ENCODE results near the gene PTTG1IP.

The PTTG1IP gene

DNA sequence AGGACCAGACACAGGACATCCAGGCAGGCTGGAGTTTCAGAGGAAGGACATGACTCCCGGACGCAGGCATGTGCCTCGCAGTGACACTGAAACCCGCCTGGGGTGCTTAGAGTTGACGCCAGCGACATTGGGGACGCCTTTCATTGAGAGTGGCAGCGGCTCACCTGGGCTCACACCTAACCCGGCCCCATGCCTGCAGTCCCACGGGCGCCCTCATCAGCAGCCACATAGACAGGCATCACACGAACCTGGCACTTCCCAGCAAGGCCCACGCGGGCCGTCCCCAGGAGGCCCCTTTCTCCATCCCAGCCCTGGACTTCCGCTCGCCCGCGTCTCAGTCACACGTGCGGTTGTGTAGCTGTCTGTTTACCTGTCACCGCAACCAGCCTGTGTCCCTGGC lies 30.2 kb upstream of the PTTG1IP start:
- peaks cover 17% of the 10 kb centered on the region for H3K4me1 Mint-ChIP-seq
- H3K36me3 Mint-ChIP-seq, result peaks cover 36% of the 10 kb centered on the region
- no peak overlapping the region for H3K4me3 Mint-ChIP-seq
- H3K27ac Mint-ChIP-seq, result no peak overlapping the region
- ATAC-seq (ENCODE audit: low read depth) (no peak), DNase-seq (ENCODE audit: low spot score in 2 of 2) (no peak)
- H3K27me3 Mint-ChIP-seq, result no peaks in the 10 kb centered on the region
- H3K9me3 Mint-ChIP-seq, result no peaks in the 10 kb centered on the region

DNA sequence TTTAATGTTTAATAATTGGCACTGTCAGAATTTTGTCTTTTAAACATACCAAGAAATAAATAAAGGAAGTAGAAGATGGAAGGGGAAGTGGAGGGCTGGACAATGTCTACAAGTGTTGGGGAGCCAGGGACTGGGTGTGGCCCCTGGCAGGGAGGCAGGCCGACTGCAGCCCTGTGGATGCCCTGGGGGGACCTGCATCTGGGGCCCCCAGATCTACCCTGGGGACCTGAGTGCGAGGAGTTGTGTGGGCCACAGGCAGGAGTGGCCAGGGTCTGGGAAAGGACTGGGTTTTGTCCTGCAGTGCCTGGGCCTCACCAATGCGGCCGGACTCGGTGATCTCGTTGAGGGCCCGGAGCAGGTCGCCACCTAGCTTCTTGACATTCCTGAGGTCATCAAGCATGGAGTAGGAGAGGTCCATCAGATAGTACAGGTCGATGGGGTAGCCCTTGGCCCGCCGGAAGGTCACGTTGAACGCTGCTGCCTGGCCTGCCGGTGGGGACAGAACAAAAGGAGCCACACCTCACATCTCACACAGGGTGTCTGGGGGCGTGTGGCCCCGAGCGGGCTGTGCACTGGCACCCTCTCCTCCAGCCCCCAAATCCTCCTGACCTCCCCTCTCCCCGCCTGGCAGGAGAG lies 29.7 kb upstream of the PTTG1IP start:
- ATAC-seq (ENCODE audit: low read depth), result no peak
- Mint-ChIP-seq H3K36me3 (peaks cover 34% of the 10 kb centered on the region), H3K27ac (no peak overlapping the region)

DNA sequence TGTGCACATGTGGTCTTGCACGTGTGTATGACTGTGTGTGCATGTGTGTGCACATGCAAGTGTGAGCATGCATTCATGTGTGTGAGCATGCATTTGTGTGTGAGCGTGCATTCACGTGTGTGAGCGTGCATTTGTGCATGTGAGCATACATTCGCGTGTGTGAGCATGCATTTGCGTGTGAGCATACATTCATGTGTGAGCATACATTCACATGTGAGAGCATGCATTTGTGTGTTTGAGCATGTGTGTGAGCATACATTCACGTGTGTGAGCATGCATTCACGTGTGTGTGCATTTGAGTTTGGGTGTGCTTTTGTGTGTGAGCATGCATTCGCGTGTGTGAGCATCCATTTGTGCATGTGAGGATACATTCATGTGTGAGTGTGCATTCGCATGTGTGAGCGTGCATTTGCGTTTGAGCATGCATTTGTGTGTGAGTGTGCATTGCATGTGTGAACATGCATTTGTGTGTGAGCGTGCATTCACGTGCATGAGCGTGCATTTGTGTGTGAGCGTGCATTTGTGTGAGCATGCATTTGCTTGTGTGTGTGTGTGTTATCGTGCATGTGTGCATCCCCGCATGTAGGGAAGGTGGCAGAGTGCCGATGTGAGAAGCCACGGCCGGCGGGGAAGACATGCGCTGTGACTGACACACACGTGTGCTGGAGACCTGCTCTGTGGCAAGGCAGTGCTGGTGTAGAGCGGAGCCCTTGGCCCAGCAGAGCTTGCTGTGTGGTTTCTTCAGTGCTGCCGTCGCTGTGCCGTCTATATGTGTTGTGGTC lies 29.0 kb upstream of the PTTG1IP start:
- DNase-seq (ENCODE audit: low spot score in 2 of 2), result no peak
- H3K4me3 Mint-ChIP-seq, result no peak overlapping the region
- no peaks in the 10 kb centered on the region for H3K27me3 Mint-ChIP-seq
- H3K4me1 Mint-ChIP-seq, result peaks cover 17% of the 10 kb centered on the region
- no peak for ATAC-seq (ENCODE audit: low read depth)
- no peak overlapping the region for H3K27ac Mint-ChIP-seq
- H3K9me3 Mint-ChIP-seq, result no peaks in the 10 kb centered on the region
- H3K36me3 Mint-ChIP-seq, result peaks cover 34% of the 10 kb centered on the region

More for the DNA sequence above, 29.7 kb upstream of the PTTG1IP start:
- no peak for DNase-seq (ENCODE audit: low spot score in 2 of 2)
- Mint-ChIP-seq H3K9me3 (no peaks in the 10 kb centered on the region), H3K27me3 (no peaks in the 10 kb centered on the region), H3K4me3 (no peak overlapping the region), H3K4me1 (peaks cover 15% of the 10 kb centered on the region)

DNA sequence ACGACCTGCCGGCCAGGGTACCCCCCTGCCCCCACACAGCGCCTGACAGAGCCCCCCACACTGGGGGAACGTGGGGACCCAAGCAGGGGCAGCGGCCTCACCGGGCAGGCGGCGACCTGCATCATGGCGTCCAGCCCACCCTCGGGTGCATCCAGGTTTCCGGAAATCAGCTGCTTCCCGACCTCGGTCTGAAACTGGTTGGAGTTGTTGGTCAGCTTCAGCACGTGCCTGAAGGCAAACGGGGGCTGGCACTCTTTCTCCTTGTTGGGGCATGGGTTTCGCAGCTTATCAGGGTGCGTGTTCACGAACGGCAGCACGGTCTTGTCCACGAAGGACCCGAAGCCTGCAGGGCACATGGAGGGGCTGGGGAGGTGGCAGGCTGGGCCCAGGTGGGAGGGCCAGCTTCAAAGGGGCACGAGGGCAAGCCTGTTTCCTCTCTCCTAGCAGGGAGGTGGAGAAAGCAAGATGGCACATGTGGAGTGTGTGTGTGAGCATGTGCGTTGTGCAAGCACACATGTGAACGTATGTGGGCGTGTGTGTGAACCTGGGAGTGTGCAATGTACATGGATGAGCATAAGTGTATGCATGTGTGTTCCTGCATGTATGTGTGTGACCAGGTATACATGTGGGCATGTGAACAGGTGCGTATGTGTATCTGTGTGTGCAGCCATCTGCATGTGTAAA lies 28.0 kb upstream of the PTTG1IP start:
- Mint-ChIP-seq H3K4me1 (peaks cover 16% of the 10 kb centered on the region), H3K9me3 (no peaks in the 10 kb centered on the region), H3K36me3 (peaks cover 36% of the 10 kb centered on the region), H3K27ac (no peak overlapping the region), H3K27me3 (no peaks in the 10 kb centered on the region), H3K4me3 (no peak overlapping the region)
- ATAC-seq (ENCODE audit: low read depth), result no peak
- no peak for DNase-seq (ENCODE audit: low spot score in 2 of 2)

DNA sequence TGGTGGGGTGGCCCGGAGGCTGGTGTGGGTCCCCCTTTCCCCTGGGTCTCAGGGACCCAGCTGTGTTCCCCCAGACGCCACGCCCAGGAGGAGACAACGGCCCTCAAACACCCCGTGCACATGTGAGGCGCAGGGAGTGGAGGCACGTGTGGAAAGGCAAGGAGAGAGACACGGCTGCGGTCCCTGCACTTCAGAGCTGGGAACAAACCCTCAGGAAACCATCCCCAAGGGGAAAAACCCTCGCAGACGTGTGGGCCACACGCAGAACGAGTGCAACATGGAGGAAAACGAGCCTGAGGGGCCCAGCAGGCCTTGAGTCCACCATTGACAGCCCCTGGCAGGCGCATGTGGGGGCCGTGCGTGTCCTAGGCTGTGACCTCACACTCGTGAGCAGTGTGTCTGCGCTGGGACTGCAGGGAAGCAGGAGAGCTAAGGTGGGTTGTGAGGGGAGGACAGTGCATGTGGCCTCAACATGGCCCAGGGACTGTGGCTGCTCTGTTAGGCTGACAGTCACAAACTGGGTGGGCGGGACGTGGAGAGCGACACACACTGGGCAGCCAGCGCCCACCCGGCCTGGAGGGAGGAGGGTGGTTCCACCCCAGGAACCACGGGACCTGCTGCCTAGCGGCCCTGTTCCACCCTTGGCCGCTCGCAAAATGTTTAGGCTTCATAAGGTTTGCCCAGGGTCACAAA lies 27.2 kb upstream of the PTTG1IP start:
- no peak overlapping the region for H3K27ac Mint-ChIP-seq
- no peaks in the 10 kb centered on the region for H3K27me3 Mint-ChIP-seq
- H3K9me3 Mint-ChIP-seq, result no peaks in the 10 kb centered on the region
- DNase-seq (ENCODE audit: low spot score in 2 of 2), result no peak
- no peak for ATAC-seq (ENCODE audit: low read depth)
- H3K4me3 Mint-ChIP-seq, result no peak overlapping the region
- H3K36me3 Mint-ChIP-seq, result peaks cover 32% of the 10 kb centered on the region
- peaks cover 16% of the 10 kb centered on the region for H3K4me1 Mint-ChIP-seq

DNA sequence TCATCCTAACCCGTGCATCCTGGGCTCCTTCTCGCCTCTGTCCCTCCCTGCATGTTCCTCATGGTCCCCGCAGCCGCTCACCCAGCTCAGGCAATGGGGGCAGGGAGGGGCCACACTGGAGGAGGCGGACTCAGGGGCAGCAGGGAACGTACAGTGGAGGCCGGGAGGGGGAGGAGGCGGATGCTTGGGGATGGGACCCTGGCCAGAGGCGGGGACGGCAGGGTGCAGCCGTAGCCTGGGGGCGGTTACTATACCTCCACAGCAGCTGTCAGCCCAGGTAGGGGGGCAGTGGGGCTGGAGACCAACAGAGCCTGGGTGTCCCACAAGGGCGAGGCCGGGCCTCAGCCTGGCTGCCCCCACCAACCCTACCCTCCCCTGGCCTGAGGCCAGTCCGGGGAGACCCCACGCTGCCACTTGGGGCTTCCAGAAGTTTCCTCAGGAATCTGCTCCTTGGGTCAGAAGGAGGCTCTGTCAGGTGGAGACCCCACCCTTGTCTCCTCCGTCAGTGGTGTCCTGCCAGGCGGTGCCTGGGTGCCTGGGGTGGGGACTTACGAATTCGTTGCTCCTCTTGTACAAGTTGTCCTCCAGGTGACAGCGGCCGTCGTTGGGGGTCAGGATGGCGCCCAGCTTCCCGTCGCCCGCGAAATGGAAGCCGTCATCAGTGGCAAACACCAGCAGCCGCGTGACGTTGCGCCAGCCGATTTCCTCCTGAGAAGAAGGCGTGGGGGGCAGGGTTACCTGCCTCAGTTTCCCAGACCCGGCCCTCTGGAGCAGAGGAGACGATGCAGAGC lies 26.5 kb upstream of the PTTG1IP start:
- DNase-seq (ENCODE audit: low spot score in 2 of 2) (no peak), ATAC-seq (ENCODE audit: low read depth) (no peak)
- H3K9me3 Mint-ChIP-seq, result no peaks in the 10 kb centered on the region
- H3K27me3 Mint-ChIP-seq, result no peaks in the 10 kb centered on the region
- no peak overlapping the region for H3K4me3 Mint-ChIP-seq
- H3K27ac Mint-ChIP-seq, result no peak overlapping the region
- H3K4me1 Mint-ChIP-seq, result peaks cover 14% of the 10 kb centered on the region
- H3K36me3 Mint-ChIP-seq, result peaks cover 32% of the 10 kb centered on the region

DNA sequence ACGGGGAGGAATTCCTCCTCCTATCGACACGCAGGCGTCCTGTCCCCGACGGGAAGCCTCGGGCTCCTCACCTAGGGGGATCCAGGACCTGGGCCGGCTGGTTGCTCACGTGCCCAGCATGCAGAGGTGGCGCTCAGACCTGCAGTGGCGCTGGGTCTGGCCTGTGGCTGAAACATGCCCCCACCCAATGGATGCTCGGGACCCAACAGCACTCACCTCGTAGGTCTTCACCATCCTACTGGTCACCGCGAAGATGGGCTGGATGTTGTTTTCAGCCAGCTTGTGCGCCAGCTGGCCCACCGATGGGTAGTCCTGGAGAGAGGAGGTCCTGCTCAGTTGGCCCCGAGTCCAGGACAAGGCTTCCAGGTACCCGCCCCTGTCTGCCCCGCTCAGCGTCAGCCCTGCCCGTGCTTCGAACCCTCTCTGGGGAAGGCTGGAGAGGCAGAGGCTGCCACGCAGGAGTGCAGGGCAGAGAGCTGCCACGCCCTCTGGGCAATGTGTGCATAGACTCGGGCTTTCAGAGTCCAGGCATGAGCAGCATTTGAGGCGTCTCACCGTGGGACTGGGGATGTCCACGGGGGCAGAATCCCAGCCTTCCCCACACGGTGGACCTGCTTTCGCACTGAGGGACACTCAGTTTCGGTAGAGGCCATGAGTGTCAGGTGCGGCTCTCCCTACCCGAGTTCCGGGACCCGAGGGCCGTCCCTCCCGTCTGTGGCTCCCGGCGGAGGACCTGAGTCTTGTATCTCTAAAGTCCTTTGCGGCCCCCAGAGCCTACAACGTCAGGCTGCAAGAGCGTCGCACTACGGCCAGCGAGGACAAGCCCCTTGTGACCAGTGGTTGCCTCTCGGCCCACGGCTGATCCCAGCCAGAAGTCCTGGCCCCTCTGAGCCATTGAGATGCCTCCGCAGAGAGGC lies 25.6 kb upstream of the PTTG1IP start:
- peaks cover 26% of the 10 kb centered on the region for H3K36me3 Mint-ChIP-seq
- no peaks in the 10 kb centered on the region for H3K27me3 Mint-ChIP-seq
- ATAC-seq (ENCODE audit: low read depth), result no peak
- H3K9me3 Mint-ChIP-seq, result no peaks in the 10 kb centered on the region
- H3K4me1 Mint-ChIP-seq, result peaks cover 7% of the 10 kb centered on the region
- no peak overlapping the region for H3K4me3 Mint-ChIP-seq
- no peak for DNase-seq (ENCODE audit: low spot score in 2 of 2)
- H3K27ac Mint-ChIP-seq, result no peak overlapping the region

DNA sequence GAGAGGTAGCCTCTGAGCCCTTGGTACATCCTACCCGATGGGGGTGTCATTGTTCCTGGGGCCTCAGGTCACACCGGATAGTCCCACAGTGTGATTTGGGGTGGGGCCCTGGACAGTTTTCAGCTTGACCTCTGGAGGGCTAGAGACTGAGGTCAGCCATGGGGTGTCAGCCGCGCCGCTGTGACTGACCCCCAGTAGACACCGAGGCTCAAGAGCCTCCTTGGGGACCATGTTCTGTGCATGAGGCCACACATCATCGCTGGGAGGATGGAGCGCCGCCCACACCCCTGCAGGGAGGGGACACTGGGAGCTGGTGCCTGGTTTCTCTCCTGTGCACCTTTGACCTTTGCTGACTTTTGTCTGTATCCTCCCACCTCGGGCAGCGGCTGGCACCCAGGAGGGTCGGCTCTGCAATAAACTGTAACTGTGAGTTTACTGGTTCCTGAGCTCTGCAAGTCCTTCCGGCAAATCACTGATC lies 24.6 kb upstream of the PTTG1IP start:
- Mint-ChIP-seq H3K4me1 (peaks cover 11% of the 10 kb centered on the region), H3K9me3 (no peaks in the 10 kb centered on the region), H3K36me3 (peaks cover 27% of the 10 kb centered on the region), H3K4me3 (no peak overlapping the region), H3K27ac (peak overlapping the region; percentile 35), H3K27me3 (no peaks in the 10 kb centered on the region)
- ATAC-seq (ENCODE audit: low read depth), result no peak
- DNase-seq (ENCODE audit: low spot score in 2 of 2), result no peak

DNA sequence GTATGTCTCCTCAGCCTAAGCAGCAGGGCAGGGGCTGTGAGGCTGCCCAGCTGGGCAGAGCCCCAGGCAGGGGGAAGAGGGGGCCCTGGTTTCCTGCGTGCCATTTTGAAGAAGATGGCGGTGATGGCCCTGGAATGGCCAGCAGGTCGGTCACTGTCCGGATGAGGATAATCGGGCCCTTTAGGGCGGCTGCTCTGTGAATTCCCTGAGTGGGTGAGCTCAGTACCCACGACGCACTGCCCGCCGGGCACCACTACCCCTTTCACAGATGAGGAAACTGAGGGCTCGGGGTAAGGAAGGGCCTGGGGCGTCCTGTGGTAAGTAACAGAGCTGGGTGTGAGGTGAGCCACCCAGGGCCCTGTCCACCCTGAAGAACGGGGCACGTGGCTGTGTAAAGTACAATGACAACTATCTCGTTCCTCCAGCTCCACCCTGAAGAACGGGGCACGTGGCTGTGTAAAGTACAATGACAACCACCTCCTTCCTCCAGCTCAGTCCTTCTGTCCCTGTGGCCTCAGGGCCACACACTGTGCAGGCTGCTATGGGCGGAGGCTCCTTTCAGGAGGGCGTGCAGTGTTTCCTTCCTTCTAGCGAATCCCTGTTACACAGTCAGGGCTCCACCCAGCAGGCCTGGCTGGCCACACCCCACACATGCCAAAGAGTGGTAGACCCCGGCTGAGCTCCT lies 24.0 kb upstream of the PTTG1IP start:
- no peaks in the 10 kb centered on the region for H3K9me3 Mint-ChIP-seq
- no peak overlapping the region for H3K4me3 Mint-ChIP-seq
- H3K4me1 Mint-ChIP-seq, result peaks cover 7% of the 10 kb centered on the region
- H3K36me3 Mint-ChIP-seq, result peaks cover 22% of the 10 kb centered on the region
- H3K27me3 Mint-ChIP-seq, result no peaks in the 10 kb centered on the region
- peak; percentile 62 for ATAC-seq (ENCODE audit: low read depth)
- no peak for DNase-seq (ENCODE audit: low spot score in 2 of 2)
- peak overlapping the region; percentile 35 for H3K27ac Mint-ChIP-seq

DNA sequence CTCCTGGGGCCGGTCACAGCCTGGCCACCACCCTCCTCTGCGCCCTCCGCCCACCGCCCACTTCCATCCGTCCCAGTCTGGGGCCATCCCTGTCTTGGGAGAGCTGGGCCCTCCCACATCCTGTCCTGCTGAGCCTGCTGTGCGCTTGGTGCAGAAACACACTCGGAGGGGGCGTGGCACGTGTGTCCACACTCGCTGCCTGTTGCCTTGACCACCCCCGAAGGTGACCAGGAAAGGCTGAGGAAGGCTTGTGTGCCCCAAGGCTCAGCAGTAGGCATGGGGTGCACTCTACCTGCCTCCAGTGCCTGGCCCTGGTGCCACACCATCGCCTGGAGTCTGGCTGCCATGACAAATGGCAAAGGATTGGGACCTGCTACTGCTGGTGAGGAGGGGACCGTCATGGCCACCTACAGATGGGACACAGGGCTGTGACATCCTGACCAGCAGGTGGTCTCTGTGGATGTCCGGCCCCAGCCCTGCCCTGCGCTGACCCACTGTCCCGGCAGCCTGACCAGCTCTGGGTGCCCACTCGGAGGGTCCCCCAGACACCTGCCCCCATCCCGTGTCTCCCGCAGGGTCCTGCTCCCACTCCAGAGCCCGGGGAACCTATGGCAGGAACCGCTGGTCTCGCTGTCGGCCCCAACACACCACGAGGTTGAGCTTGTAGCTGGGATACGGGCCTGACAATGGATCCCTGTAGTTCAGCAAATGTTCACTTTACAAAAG lies 23.2 kb upstream of the PTTG1IP start:
- ATAC-seq (ENCODE audit: low read depth), result no peak
- Mint-ChIP-seq H3K27ac (no peak overlapping the region), H3K4me3 (no peak overlapping the region), H3K9me3 (no peaks in the 10 kb centered on the region), H3K36me3 (peaks cover 15% of the 10 kb centered on the region), H3K27me3 (no peaks in the 10 kb centered on the region), H3K4me1 (peaks cover 7% of the 10 kb centered on the region)
- DNase-seq (ENCODE audit: low spot score in 2 of 2), result no peak

DNA sequence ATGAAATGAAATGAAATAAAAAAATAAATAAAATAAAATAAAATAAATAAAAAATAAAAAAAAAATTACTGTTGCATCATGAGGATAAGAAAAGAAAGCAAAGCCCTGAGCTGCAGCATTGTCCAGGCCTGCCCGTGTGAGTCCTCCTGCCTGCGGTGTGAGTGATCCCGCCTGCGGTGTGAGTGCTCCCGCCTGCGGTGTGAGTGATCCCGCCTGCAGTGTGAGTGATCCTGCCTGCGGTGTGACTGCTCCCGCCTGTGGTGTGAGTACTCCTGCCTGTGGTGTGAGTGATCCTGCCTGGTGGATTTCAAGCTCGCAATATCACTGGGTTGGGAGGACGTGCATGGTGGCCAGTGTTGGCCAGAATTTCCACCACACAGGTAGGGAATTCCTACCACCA lies 22.4 kb upstream of the PTTG1IP start:
- Mint-ChIP-seq H3K36me3 (peaks cover 12% of the 10 kb centered on the region), H3K4me1 (peaks cover 7% of the 10 kb centered on the region), H3K9me3 (no peaks in the 10 kb centered on the region), H3K4me3 (no peak overlapping the region), H3K27me3 (no peaks in the 10 kb centered on the region), H3K27ac (no peak overlapping the region)
- DNase-seq (ENCODE audit: low spot score in 2 of 2) (no peak), ATAC-seq (ENCODE audit: low read depth) (no peak)

Data from memory B cell (primary cell).